Measurements from ENCODE around the gene NDUFB7. TPM values are rescaled to one million over a fixed set of nuclear protein-coding genes. Genes with fewer than 3 reads are reported as not detected.

The NDUFB7 gene
- total RNA-seq, 2 donors from 2014 or later: 157 to 177 TPM

Small RNA genes lying within 50 kb of the gene (microRNA-seq; reads per million reads assigned to microRNA genes)
- gene MIR639 (ENCODE audit: borderline microRNAs expressed in 2 of 2): 0 reads per million in 2 donors

Other genes starting within 250 kb of the NDUFB7 start
- 100 to 1,000 TPM; 195 to 306 TPM for gene ADGRE5, start 190.6 kb downstream of the NDUFB7 start, total RNA-seq
- gene DDX39A, start 152.7 kb downstream of the NDUFB7 start, total RNA-seq: 10 to 100 TPM; 37.4 to 38.7 TPM
- gene PKN1, start 138.8 kb downstream of the NDUFB7 start, total RNA-seq: 100 to 1,000 TPM; 135 to 173 TPM
- gene PTGER1, start 96.7 kb downstream of the NDUFB7 start, total RNA-seq: 1 to 10 TPM in 1 of 2 donors, under 1 TPM in 1; 0.95 to 1.6 TPM
- gene GIPC1, start 75.9 kb downstream of the NDUFB7 start, total RNA-seq: 10 to 100 TPM; 43.5 to 46.1 TPM
- 10 to 100 TPM; 56.2 to 63.2 TPM for gene DNAJB1, start 53.7 kb downstream of the NDUFB7 start, total RNA-seq
- 10 to 100 TPM; 36.8 to 56.6 TPM for gene TECR, start 42.5 kb downstream of the NDUFB7 start, total RNA-seq
- gene CLEC17A, start 11.0 kb upstream of the NDUFB7 start, total RNA-seq: under 1 TPM in 1 of 2 donors, not detected in 1; 0.42 TPM
- gene ADGRE3, start 102.8 kb upstream of the NDUFB7 start, total RNA-seq: under 1 TPM in 1 of 2 donors, not detected in 1; 0.23 TPM
- gene ZNF333, start 118.0 kb upstream of the NDUFB7 start, total RNA-seq: 10 to 100 TPM; 17.5 to 20.3 TPM
- gene ADGRE2, start 206.5 kb upstream of the NDUFB7 start, total RNA-seq: 1 to 10 TPM; 4.0 to 4.3 TPM